Measurements from ENCODE around the gene AKAP13.

Gene AKAP13

DNA sequence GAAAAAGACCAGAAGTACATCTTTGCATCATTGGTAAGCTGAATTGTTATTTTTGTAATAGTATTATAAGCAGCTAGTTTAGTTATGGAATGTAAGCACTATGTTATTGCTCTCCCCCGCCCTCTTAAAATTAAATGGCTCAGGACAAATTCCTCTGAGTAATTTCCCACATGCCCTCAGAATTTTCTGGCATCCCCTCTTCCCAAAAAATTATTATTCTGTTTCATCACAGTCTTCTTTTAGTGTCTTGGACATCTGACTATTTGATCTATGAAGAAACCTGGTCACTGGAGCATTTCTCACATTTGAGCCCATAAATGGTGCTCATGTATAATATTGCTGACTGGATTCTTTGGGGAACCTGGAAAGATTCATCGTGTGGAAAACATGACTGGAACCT, 346.1 kb downstream of the AKAP13 start:
- no peak for DNase-seq (ENCODE audit: low read depth in 2 of 2)

- DNase-seq (ENCODE audit: low read depth in 2 of 2), result no peak
Measured at GRCh38 chr15:85727068-85727467, 346.7 kb downstream of the AKAP13 start.

GRCh38 chr15:85730001-85730820, 349.8 kb downstream of the AKAP13 start:
- peak in 1 of 2 donors; percentile 26 for DNase-seq (ENCODE audit: low read depth in 2 of 2)

GRCh38 chr15:85733416-85733815, 353.0 kb downstream of the AKAP13 start:
- DNase-seq (ENCODE audit: low read depth in 2 of 2), result no peak

- no peak for DNase-seq (ENCODE audit: low read depth in 2 of 2)
Measured at GRCh38 chr15:85737061-85737460, 356.7 kb downstream of the AKAP13 start.

DNA sequence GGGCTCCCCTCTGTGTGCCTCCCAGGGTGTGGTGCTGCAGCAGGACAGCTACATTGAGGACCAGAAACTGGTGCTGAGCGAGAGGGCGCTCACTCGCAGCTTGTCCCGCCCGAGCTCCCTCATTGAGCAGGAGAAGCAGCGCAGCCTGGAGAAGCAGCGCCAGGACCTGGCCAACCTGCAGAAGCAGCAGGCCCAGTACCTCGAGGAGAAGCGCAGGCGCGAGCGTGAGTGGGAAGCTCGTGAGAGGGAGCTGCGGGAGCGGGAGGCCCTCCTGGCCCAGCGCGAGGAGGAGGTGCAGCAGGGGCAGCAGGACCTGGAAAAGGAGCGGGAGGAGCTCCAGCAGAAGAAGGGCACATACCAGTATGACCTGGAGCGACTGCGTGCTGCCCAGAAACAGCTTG, 360.6 kb downstream of the AKAP13 start:
- no peak for DNase-seq (ENCODE audit: low read depth in 2 of 2)

DNA sequence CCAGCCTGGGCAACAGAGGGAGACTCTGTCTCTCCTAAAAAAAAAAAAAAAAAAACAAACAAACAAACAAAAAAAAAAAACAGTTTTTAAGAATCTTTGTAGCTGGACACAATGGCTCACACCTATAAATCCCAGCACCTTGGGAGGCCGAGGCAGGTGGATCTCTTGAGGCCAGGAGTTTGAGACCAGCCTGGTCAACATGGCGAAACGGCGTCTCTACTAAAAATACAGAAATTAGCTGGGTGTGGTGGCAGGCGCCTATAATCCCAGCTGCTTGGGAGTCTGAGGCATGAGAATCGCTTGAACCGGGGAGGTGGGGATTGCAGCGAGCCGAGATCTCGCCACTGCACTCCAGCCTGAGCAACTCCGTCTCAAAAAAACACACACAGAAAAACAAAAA, 361.3 kb downstream of the AKAP13 start:
- DNase-seq (ENCODE audit: low read depth in 2 of 2), result no peak

DNA sequence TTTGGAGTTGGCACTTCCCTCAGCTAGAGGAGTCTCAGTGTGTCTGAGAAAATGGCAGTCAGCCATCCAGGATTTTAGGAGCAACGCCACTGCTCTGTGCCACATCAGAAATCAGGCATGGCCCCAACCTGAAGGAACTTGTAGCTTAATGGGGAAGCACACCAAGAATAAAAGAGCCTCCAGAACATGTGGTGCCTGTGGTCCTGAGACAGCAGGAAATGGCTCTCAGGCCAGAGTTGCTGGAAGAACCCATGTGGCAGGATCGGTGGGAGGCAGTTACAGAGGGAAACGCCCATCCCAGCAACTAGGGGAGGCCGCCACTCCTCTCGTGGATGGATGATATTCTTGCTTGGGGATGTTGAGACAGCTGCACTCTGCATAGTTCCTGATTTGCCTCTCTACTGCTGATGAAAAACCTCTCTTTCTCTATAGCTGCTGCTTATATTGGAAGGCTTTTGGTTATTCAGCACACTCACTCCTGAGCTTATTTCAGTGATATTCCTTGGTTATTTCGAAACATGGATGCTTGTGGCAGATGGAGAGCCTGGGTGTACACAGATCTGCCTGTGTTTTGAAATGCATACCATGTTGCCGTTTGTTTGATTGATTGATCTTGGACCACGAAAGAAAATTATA, 361.9 kb downstream of the AKAP13 start:
- no peak for DNase-seq (ENCODE audit: low read depth in 2 of 2)

DNA sequence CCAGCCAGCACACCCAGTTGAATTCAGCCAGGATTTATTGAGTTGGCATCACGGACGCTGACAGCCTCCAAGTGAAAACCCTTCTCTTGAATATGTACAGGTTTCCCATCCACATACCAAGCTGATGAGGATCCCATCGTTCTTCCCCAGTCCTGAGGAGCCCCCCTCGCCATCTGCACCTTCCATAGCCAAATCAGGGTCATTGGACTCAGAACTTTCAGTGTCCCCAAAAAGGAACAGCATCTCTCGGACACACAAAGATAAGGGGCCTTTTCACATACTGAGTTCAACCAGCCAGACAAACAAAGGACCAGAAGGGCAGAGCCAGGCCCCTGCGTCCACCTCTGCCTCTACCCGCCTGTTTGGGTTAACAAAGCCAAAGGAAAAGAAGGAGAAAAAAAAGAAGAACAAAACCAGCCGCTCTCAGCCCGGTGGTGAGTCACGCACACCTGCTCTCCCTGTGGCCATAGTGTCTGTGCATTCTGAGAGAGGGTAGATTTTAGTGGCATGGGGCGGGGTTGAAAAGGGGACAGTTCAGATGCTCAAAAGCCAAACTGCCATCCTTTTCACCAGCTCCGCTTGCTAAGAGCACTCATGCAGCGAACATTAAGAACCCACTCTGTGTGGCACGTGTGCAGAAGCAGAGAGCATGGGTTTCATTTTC, 363.1 kb downstream of the AKAP13 start:
- DNase-seq (ENCODE audit: low read depth in 2 of 2), result no peak

GRCh38 chr15:85744579-85744978, 364.2 kb downstream of the AKAP13 start:
- no peak for DNase-seq (ENCODE audit: low read depth in 2 of 2)

DNA sequence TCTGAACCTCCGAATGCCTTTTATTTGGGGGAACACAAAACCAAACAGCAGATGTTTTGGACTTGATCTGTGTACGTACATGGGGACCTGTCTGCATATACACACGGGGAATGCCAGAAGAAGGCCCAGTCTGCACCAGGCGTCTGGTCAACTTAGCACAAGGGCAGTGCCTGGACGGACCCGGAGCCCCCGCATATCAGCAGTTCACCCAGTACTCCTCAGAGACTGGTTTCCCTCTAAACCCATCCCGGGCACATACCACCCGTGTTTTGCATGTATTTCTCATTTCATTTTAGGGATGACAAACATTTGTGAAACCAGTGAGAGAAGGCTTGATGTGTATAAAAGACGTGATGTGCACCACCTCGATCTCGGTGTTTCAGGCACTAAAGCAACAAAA, 364.6 kb downstream of the AKAP13 start:
- DNase-seq (ENCODE audit: low read depth in 2 of 2), result no peak

DNA sequence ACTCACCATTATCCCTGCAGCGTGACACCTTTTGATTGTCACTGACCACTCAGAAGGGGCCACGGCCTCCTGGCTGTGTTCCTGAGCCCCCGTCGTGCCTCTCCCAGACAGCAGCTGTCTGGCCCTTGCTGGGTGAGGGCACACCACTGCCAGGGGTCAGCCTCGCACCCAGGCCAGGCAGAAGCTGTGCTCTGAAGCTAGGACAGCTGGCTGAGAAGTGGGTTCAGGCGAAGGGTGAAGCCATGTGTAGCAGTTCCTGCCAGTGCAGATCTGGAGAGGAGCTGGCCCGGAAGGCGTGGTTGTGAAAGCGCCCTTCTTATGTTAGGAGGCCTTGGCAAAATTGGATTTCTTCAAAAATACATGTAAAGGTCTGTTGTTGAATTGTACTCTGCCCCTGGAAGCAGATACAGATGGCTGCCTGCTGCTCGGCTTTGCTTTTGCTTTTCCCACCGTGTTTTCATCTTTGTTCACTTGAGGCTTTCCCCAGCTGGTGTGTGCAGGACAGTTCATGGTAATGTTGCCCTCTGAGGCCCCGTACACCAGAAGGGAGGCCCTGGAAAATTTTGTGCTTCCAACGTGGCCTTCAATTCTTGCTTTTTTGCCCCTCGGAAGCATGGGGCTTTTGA, 365.2 kb downstream of the AKAP13 start:
- DNase-seq (ENCODE audit: low read depth in 2 of 2), result no peak

DNA sequence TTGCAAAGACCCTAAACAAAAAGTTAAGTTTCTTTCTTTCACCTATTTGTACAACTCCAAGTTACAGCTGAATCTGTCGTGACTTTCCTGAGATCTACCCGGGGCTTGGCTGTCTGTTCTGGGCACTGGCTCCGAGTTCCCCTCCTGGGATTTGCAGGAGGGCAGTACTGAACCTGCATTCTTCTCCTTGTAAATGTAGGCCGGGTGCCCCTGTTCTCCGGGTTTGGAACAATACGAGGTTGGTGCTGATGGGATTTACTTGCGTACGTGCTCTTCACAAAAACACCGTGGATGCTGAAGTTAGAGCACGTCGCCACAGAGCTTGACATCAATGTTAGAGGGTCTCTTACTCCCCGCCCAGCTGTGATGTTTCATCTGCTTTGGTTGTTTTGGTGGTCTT, 366.2 kb downstream of the AKAP13 start:
- DNase-seq (ENCODE audit: low read depth in 2 of 2), result no peak

DNA sequence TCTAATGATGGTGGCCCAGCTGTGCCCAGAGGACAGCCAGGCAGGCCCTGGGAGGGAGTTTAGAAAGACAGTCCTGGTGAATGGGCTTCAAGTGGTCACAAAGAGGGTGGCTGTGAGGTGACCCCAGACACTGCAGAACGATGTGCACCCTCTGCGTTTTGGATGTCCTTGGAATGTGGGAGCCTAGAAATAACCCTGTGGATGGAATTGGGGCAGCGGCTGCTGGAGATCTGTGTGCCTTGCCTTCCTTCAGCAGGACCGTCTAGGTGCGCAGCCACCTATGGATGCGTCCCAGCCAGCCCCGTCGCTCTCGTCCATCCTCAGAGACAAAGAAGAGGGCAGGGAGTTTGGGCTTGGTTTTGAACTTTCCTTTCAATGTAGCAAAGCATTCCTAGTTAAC, 367.8 kb downstream of the AKAP13 start:
- DNase-seq (ENCODE audit: low read depth in 2 of 2), result no peak

- DNase-seq (ENCODE audit: low read depth in 2 of 2), result no peak
Measured at GRCh38 chr15:85748729-85749128, 368.3 kb downstream of the AKAP13 start.

DNA sequence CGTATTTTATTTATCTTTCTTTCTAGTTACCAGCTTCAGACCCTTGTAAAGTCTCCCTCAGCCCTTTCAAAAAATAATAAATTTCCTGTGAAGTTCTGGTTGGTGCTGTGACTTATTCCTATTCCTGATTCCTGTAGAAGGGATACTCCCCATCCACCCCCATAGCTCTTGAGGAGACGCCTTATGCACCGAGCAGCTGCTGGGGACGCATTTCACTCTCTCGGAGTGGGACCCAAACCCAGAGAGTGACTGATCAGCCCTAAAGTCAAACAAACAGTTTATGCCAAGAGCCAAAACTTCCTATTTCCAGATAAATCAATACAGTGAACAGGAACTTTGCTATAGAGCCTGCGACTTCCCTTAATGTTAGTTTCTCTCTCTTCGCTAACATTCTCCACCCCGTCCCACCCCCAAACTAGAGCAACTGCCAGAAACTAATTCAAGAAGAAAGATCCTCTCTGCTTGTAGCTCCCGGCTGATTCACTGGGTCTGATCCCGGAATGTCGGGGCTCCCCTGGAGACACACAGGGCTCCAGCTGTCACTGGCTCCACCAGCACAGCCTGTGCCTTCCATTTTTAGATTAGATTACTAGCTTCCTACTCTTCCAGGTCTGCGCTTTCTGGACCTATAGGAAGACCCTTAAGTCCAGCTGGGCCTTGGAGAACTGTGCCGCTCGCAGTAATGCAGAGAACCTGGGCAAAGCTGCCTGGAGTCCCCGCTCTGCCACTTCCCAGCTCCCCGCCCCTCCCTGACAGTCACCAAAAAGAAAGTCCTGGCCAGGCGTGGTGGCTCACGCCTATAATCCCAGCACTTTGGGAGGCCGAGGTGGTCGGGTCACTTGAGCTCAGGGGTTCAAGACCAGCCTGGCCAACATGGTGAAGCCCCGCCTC, 369.1 kb downstream of the AKAP13 start:
- no peak for DNase-seq (ENCODE audit: low read depth in 2 of 2)

DNA sequence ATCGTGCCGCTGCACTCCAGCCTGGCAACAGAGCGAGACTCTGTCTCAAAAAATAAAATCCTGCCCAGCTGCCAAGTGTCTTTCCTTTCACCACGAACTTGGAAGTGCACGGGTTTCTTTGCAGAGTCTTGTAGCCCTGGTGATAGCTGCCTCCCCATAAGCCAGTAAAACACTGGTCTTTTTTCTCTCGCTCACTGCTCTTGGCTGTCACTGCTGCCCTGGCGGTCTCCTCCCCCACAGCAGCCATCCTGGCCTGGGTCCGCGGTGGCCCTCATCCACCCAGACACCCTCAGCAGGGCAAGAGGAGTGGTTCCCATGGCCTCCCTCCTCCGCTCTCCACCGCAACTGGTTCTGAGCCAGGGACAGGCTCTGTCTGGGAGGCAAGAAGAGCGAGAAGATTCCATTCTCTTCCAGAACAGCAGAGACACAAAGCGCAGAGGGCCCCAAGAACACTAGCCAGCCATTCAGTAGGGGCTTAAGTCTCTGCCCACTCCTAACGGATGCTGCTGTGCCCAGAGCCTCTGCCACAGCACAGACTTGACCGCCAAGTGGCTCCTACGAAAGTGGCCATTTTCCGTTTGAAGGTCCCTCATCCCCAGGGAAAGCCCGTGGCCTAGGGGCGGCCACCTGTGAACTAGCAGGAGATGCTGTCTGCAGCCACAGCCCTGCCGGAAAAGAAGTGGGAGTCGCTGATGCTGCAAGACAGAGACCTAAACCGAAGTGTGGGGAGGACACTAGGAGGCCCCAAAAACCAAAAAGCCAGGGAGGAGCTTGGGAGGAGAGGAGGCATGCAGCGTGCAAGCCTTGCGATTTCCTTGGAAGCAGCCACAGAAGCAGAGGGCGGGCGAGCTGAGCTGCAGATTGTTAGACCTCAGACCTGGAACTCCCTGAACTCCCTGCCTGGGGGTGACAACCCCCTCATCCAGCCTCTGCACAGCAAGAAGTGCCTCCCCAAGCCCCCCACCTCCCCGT, 370.2 kb downstream of the AKAP13 start:
- DNase-seq (ENCODE audit: low read depth in 2 of 2), result no peak

DNA sequence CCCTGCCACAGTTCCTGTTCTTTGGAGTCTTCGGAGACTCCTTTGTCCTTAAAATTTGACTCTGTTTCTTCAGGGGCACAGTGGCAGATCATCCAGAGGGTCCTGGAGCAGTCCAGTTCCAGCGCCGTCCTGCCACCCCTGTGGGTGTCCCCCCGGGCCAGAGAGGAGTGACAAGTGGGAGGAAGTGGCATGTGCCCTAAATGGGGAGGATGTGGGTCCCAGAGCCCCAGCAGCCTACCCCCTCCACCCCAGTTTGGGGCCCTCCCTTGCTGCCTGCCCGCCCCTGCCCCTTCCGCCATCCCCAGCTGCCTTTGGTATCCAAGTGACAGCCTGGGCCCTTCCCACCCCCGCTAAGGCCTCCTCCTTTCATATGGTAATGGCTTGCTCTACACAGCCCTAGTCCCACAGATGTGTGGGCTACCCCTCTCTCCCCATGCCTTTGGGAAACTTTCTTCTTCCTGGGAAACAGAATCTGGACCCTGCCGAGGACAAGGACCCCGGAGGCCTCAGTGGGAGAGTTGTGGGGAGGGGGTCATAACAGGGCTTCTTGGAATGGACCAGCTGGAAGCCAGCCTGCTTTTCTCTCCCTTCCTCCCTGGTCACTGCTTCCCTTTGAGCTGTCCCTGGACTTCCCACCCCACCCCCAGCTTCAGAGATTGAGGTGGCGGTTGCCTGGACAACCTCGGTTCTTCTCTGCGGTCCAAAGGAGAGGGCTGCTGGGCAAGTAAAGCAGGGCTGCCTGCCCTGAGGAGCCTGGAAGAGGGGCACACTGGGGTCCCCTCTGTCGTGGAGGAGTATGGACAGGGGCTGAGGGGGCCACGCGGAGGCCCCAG, 371.1 kb downstream of the AKAP13 start:
- DNase-seq (ENCODE audit: low read depth in 2 of 2), result no peak

DNA sequence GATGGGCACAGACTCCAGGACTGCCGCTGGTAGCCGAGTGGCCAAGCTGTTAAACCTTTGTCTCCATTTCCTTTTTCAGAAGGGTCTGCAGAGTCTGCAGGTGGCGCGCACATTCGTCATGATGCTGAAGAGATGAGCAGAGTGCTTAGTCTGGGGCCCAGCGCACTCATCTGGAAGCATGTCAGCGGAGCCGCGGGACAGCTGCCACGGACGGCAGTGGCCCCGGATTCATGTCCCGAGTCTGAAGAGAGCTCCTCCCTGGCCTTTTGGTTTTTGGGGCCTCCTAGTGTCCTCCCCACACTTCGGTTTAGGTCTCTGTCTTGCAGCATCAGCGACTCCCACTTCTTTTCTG, 371.7 kb downstream of the AKAP13 start:
- no peak for DNase-seq (ENCODE audit: low read depth in 2 of 2)
